ENCODE data around the gene ROBO1.

ROBO1 gene

GRCh38 chr3:79636372-79636771, 131.4 kb downstream of the ROBO1 start:
- DNase-seq (ENCODE audit: extremely low spot score): no peak
- POLR2A ChIA-PET: interaction anchor here (0.6 kb wide), 1 partner anchor 288 kb away, joined by 3 read pairs; no protein-coding TSS in a partner anchor
- CTCF ChIA-PET: no interaction called here
- TF ChIP-seq SUZ12 (IDR thresholded peaks at IDR 0.05): no peak
- TF ChIP-seq LEF1 (IDR thresholded peaks at IDR 0.05; ENCODE audit: borderline replicate concordance): no peak
- no peak for TF ChIP-seq FOXK2 (IDR thresholded peaks at IDR 0.05)
- TF ChIP-seq ZNF384 (IDR thresholded peaks at IDR 0.05): no peak
- no peak for TF ChIP-seq FOXA1 (IDR thresholded peaks at IDR 0.05)
- no peak for TF ChIP-seq CTBP1 (IDR thresholded peaks at IDR 0.05; ENCODE audit: borderline replicate concordance)
- TF ChIP-seq HDGF (IDR thresholded peaks at IDR 0.05; ENCODE audit: borderline replicate concordance): no peak
- TF ChIP-seq PKNOX1 (IDR thresholded peaks at IDR 0.05): no peak
- TF ChIP-seq NFRKB (IDR thresholded peaks at IDR 0.05): no peak
- no peak for TF ChIP-seq L3MBTL2 (conservative IDR thresholded peaks at IDR 0.05)
- no peak for TF ChIP-seq TARDBP (IDR thresholded peaks at IDR 0.05)
- no peak for TF ChIP-seq BHLHE40 (IDR thresholded peaks at IDR 0.05; ENCODE audit: borderline replicate concordance)

- no peak for TF ChIP-seq TARDBP (IDR thresholded peaks at IDR 0.05)
- CTCF ChIA-PET: no interaction called here
- no peak for DNase-seq (ENCODE audit: extremely low spot score)
- POLR2A ChIA-PET: no interaction called here
These were observed 135.0 kb downstream of the ROBO1 start for GRCh38 chr3:79632842-79633241.

GRCh38 chr3:79618883-79619282, 148.9 kb downstream of the ROBO1 start:
- no peak for DNase-seq (ENCODE audit: extremely low spot score)
- POLR2A ChIA-PET: no interaction called here
- CTCF ChIA-PET: no interaction called here
- TF ChIP-seq BHLHE40 (IDR thresholded peaks at IDR 0.05; ENCODE audit: borderline replicate concordance): no peak
- TF ChIP-seq ZNF384 (IDR thresholded peaks at IDR 0.05): no peak
- no peak for TF ChIP-seq ELF4 (IDR thresholded peaks at IDR 0.05)
- TF ChIP-seq PKNOX1 (IDR thresholded peaks at IDR 0.05): no peak
- TF ChIP-seq LEF1 (IDR thresholded peaks at IDR 0.05; ENCODE audit: borderline replicate concordance): no peak

GRCh38 chr3:79606414-79606813, 161.4 kb downstream of the ROBO1 start:
- POLR2A ChIA-PET: no interaction called here

GRCh38 chr3:79604681-79605080, 163.1 kb downstream of the ROBO1 start:
- no peak for TF ChIP-seq SUZ12 (IDR thresholded peaks at IDR 0.05)
- no peak for TF ChIP-seq LEF1 (IDR thresholded peaks at IDR 0.05; ENCODE audit: borderline replicate concordance)
- TF ChIP-seq FOXM1 (IDR thresholded peaks at IDR 0.05; ENCODE audit: borderline replicate concordance): no peak
- ChIA-PET POLR2A (no interaction called here), CTCF (no interaction called here)
- DNase-seq (ENCODE audit: extremely low spot score): no peak

More at GRCh38 chr3:79606414-79606813, 161.4 kb downstream of the ROBO1 start:
- TF ChIP-seq ARNT (IDR thresholded peaks at IDR 0.05): no peak
- no peak for TF ChIP-seq CTBP1 (IDR thresholded peaks at IDR 0.05; ENCODE audit: borderline replicate concordance)
- no peak for TF ChIP-seq TARDBP (IDR thresholded peaks at IDR 0.05)
- TF ChIP-seq LEF1 (IDR thresholded peaks at IDR 0.05; ENCODE audit: borderline replicate concordance): no peak
- TF ChIP-seq ELF4 (IDR thresholded peaks at IDR 0.05): no peak
- TF ChIP-seq SP1 (IDR thresholded peaks at IDR 0.05): no peak
- no peak for TF ChIP-seq HDGF (IDR thresholded peaks at IDR 0.05; ENCODE audit: borderline replicate concordance)
- TF ChIP-seq FOXK2 (IDR thresholded peaks at IDR 0.05): no peak
- no peak for TF ChIP-seq L3MBTL2 (conservative IDR thresholded peaks at IDR 0.05)
- TF ChIP-seq FOXA1 (IDR thresholded peaks at IDR 0.05): no peak
- TF ChIP-seq ZNF384 (IDR thresholded peaks at IDR 0.05): no peak
- TF ChIP-seq NFRKB (IDR thresholded peaks at IDR 0.05): no peak
- no peak for TF ChIP-seq BHLHE40 (IDR thresholded peaks at IDR 0.05; ENCODE audit: borderline replicate concordance)
- TF ChIP-seq PKNOX1 (IDR thresholded peaks at IDR 0.05): no peak
- no peak for TF ChIP-seq FOXM1 (IDR thresholded peaks at IDR 0.05; ENCODE audit: borderline replicate concordance)
- no peak for TF ChIP-seq SUZ12 (IDR thresholded peaks at IDR 0.05)
- CTCF ChIA-PET: no interaction called here
- DNase-seq (ENCODE audit: extremely low spot score): no peak

- no peak for DNase-seq (ENCODE audit: extremely low spot score)
- ChIA-PET POLR2A (no interaction called here), CTCF (no interaction called here)
- TF ChIP-seq NFRKB (IDR thresholded peaks at IDR 0.05) (no peak), CTBP1 (IDR thresholded peaks at IDR 0.05; ENCODE audit: borderline replicate concordance) (no peak), ARNT (IDR thresholded peaks at IDR 0.05) (no peak), LEF1 (IDR thresholded peaks at IDR 0.05; ENCODE audit: borderline replicate concordance) (no peak), FOXA1 (IDR thresholded peaks at IDR 0.05) (no peak)
These were observed 165.4 kb downstream of the ROBO1 start for GRCh38 chr3:79602385-79602784.

GRCh38 chr3:79598594-79598993, 169.2 kb downstream of the ROBO1 start:
- POLR2A ChIA-PET: no interaction called here
- CTCF ChIA-PET: no interaction called here
- DNase-seq (ENCODE audit: extremely low spot score): peak; percentile 6
- TF ChIP-seq ARNT (IDR thresholded peaks at IDR 0.05): no peak
- TF ChIP-seq BHLHE40 (IDR thresholded peaks at IDR 0.05; ENCODE audit: borderline replicate concordance): no peak
- TF ChIP-seq SUZ12 (IDR thresholded peaks at IDR 0.05): no peak
- TF ChIP-seq ELF4 (IDR thresholded peaks at IDR 0.05): no peak
- TF ChIP-seq FOXM1 (IDR thresholded peaks at IDR 0.05; ENCODE audit: borderline replicate concordance): no peak
- TF ChIP-seq SP1 (IDR thresholded peaks at IDR 0.05): no peak
